H1 (cell line): ENCODE measurements around the gene CLPTM1L.

ENCODE experiments used
- CTCF ChIP-seq, 3 experiments: IDR thresholded peaks; 1 replicate in 2 of 3; 2 replicates in 1 of 3; pipeline versions ENCODE4 v1.5.1 to v1.6.1; 2011; ENCODE audit warnings: low read length in 3 of 3, mild to moderate bottlenecking in 3 of 3, inconsistent platforms in 2 of 3, low read depth in 1 of 3, moderate library complexity in 1 of 3; ENCODE audit not compliant: insufficient read depth in 1 of 3; ENCODE audit errors: control extremely low read depth in 1 of 3
- EZH2 ChIP-seq: fragments of 200-600 bp; sonication (generic); IDR thresholded peaks from 2 replicates; pipeline ENCODE4 v1.7.1; 2012; ENCODE audit warnings: low read depth, mild to moderate bottlenecking, moderate library complexity, low read length, inconsistent platforms; ENCODE audit not compliant: severe bottlenecking
- POLR2A ChIP-seq, 2 experiments: IDR thresholded peaks; 1 replicate in 1 of 2; 2 replicates in 1 of 2; pipeline ENCODE4 v1.6.1; 2011; ENCODE audit warnings: low read depth in 2 of 2, low read length in 2 of 2, mild to moderate bottlenecking in 2 of 2; ENCODE audit errors: control extremely low read depth in 1 of 2
- POLR2AphosphoS5 ChIP-seq: IDR thresholded peaks from 2 replicates; pipeline ENCODE4 v1.6.1; 2011; ENCODE audit warnings: low read depth, low read length

GRCh38 chr5:1374030-1374678, 29.3 kb upstream of the CLPTM1L start:
- no peak for TF ChIP-seq POLR2AphosphoS5
- TF ChIP-seq EZH2: no peak
- TF ChIP-seq CTCF (IDR thresholded peaks at IDR 0.05; ENCODE audit: control extremely low read depth in 1 of 3, insufficient read depth in 1 of 3, low read depth in 1 of 3, low read length in 3 of 3): no peak
- TF ChIP-seq POLR2A (IDR thresholded peaks at IDR 0.05; ENCODE audit: control extremely low read depth in 1 of 2, low read depth in 2 of 2, low read length in 2 of 2): no peak
